HL-60 (cell line): ENCODE results near the gene VPS18.

ENCODE experiments used
- DNase-seq, 2 experiments: peaks; one replicate each; pipeline ENCODE4 v3.0.0-alpha.2; 2010 to 2020; ENCODE audit warnings: low read depth in 1 of 2, low spot score in 1 of 2
- H3K27ac ChIP-seq: fragments of 250-450 bp; sonication (Bioruptor Pico); replicated peaks from 2 replicates; pipeline ENCODE4 v1.5.1; 2020; ENCODE audit warnings: mild to moderate bottlenecking, moderate library complexity
- H3K27me3 ChIP-seq: fragments of 250-450 bp; sonication (Bioruptor Pico); 2 replicates; pipeline ENCODE4 v1.5.1; 2021; ENCODE audit warnings: mild to moderate bottlenecking, moderate library complexity; ENCODE audit not compliant: insufficient read depth, poor library complexity, severe bottlenecking
- H3K4me3 ChIP-seq: replicated peaks from 2 replicates; pipeline ENCODE4 v1.5.1; 2011; ENCODE audit warnings: mild to moderate bottlenecking, control low read depth, low read length; ENCODE audit not compliant: insufficient read depth
- GABPA ChIP-seq: IDR thresholded peaks from 2 replicates; pipeline ENCODE4 v1.6.1; 2012; ENCODE audit warnings: low read depth
- POLR2AphosphoS5 ChIP-seq: IDR thresholded peaks from 2 replicates; pipeline ENCODE4 v1.6.1; 2012; ENCODE audit warnings: low read depth
- SPI1 ChIP-seq: IDR thresholded peaks from 2 replicates; pipeline ENCODE4 v1.6.1; 2012; ENCODE audit warnings: low read depth, mild to moderate bottlenecking, borderline replicate concordance
- TF ChIP-seq, protein P1 (sequence below): IDR thresholded peaks from 2 replicates; pipeline ENCODE4 v1.6.1; 2012; ENCODE audit warnings: low read depth; ENCODE audit not compliant: insufficient replicate concordance
- TF ChIP-seq, protein P2 (sequence below): IDR thresholded peaks from one replicate; pipeline ENCODE4 v1.5.1; 2011; ENCODE audit warnings: low read length, control low read depth, inconsistent platforms; ENCODE audit not compliant: insufficient read depth

The VPS18 gene

GRCh38 chr15:40921949-40922607 is 27.8 kb downstream of the VPS18 start:
- no peak overlapping the region for H3K4me3 ChIP-seq
- TF ChIP-seq SPI1, result no peak
- TF ChIP-seq GABPA, result no peak
- TF ChIP-seq, protein P1, sequence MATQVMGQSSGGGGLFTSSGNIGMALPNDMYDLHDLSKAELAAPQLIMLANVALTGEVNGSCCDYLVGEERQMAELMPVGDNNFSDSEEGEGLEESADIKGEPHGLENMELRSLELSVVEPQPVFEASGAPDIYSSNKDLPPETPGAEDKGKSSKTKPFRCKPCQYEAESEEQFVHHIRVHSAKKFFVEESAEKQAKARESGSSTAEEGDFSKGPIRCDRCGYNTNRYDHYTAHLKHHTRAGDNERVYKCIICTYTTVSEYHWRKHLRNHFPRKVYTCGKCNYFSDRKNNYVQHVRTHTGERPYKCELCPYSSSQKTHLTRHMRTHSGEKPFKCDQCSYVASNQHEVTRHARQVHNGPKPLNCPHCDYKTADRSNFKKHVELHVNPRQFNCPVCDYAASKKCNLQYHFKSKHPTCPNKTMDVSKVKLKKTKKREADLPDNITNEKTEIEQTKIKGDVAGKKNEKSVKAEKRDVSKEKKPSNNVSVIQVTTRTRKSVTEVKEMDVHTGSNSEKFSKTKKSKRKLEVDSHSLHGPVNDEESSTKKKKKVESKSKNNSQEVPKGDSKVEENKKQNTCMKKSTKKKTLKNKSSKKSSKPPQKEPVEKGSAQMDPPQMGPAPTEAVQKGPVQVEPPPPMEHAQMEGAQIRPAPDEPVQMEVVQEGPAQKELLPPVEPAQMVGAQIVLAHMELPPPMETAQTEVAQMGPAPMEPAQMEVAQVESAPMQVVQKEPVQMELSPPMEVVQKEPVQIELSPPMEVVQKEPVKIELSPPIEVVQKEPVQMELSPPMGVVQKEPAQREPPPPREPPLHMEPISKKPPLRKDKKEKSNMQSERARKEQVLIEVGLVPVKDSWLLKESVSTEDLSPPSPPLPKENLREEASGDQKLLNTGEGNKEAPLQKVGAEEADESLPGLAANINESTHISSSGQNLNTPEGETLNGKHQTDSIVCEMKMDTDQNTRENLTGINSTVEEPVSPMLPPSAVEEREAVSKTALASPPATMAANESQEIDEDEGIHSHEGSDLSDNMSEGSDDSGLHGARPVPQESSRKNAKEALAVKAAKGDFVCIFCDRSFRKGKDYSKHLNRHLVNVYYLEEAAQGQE, result peak; percentile 81
- no peak overlapping the region for H3K27ac ChIP-seq
- no peak for DNase-seq
- peaks cover 12% of the 10 kb centered on the region for H3K27me3 ChIP-seq

DNA sequence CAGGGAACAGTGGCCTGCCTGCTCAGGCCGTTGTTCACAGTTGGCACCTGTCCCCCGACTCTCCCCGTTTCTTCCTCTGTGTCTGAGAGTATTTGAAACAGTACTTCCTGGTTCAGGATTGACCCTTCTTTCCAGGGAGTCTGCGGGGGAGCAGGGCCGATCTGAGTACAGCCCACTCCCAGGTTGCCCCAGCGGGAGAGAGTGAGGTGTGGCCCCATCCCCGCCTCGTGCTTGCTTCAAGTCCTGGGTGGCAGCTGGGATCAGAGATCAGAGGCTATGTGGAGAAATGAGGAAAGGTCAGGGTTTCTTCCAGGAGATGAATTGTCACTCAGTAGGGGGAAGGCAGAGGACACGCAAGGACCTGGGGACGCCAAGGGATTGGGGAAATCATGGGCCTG is 28.4 kb downstream of the VPS18 start:
- Histone ChIP-seq H3K27me3 (peaks cover 16% of the 10 kb centered on the region), H3K27ac (no peak overlapping the region)
- no peak for TF ChIP-seq SPI1

DNA sequence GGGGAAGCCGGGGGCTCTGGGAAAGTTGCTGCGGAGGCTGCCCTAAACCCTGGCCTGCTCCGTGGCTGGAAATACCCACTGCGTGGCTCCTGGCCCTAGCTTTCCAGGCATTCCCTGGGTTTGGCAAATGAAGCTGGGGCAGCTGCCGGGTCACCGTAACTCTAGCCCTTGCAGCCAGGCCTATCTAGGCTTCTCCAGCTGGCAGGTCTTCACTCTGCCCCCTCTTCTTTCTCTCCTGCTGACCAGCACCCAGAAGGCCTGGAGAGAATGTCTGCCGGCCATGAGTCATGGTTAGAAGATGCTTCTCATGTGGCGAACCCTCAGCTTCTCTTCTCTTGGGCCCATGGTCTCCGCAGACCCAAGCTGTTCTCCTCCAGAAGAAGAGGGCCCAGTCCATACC is 29.3 kb downstream of the VPS18 start:
- no peak for DNase-seq
- no peak overlapping the region for H3K27ac ChIP-seq
- peaks cover 17% of the 10 kb centered on the region for H3K27me3 ChIP-seq
- H3K4me3 ChIP-seq, result no peak overlapping the region
- TF ChIP-seq SPI1, result no peak
- TF ChIP-seq, protein P1, result no peak
- TF ChIP-seq GABPA, result no peak
- TF ChIP-seq POLR2AphosphoS5, result no peak
- TF ChIP-seq, protein P2, sequence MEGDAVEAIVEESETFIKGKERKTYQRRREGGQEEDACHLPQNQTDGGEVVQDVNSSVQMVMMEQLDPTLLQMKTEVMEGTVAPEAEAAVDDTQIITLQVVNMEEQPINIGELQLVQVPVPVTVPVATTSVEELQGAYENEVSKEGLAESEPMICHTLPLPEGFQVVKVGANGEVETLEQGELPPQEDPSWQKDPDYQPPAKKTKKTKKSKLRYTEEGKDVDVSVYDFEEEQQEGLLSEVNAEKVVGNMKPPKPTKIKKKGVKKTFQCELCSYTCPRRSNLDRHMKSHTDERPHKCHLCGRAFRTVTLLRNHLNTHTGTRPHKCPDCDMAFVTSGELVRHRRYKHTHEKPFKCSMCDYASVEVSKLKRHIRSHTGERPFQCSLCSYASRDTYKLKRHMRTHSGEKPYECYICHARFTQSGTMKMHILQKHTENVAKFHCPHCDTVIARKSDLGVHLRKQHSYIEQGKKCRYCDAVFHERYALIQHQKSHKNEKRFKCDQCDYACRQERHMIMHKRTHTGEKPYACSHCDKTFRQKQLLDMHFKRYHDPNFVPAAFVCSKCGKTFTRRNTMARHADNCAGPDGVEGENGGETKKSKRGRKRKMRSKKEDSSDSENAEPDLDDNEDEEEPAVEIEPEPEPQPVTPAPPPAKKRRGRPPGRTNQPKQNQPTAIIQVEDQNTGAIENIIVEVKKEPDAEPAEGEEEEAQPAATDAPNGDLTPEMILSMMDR, result no peak

More for the DNA sequence above, 28.4 kb downstream of the VPS18 start:
- no peak overlapping the region for H3K4me3 ChIP-seq
- no peak for DNase-seq

DNA sequence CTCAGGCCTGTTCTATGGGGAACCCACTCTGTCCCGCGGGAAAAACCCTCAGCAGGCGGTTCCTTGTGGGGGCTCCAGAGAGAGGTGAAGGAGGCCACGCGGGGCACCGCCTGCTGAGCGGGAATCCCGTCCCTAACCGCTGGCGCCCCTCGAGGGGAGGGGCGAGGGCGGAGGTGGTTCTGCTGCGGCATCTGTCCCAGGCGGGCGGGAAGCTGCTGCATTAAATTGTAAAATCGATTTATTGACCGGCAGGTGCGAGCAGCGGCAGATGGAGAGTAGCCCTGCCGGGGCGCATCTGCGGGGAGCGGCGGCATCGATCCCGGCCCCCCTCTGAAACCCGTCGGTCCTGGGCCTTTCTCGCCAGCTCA is 31.2 kb downstream of the VPS18 start:
- no peak for DNase-seq
- H3K4me3 ChIP-seq, result no peak overlapping the region
- H3K27me3 ChIP-seq, result peaks cover 35% of the 10 kb centered on the region
- no peak for TF ChIP-seq GABPA
- TF ChIP-seq, protein P1, result no peak
- no peak for TF ChIP-seq SPI1
- TF ChIP-seq, protein P2, result no peak
- no peak for TF ChIP-seq POLR2AphosphoS5
- no peak overlapping the region for H3K27ac ChIP-seq
